SK-N-MC (cell line): ENCODE results near the gene CACNG4.

ENCODE experiments used
- EZH2 ChIP-seq: fragments of 200-600 bp; sonication (generic); IDR thresholded peaks from one replicate; pipeline ENCODE4 v1.6.1; 2017; ENCODE audit warnings: antibody characterized with exemption
- FOXP2 ChIP-seq: optimal IDR thresholded peaks from 2 replicates; pipeline ENCODE3; 2011; ENCODE audit warnings: mild to moderate bottlenecking, moderate library complexity; ENCODE audit not compliant: insufficient read depth; ENCODE audit errors: extremely low read length, control extremely low read depth
- POLR2AphosphoS5 ChIP-seq: IDR thresholded peaks from 2 replicates; pipeline ENCODE4 v1.6.1; 2012; ENCODE audit warnings: mild to moderate bottlenecking, low read depth, low read length, borderline replicate concordance

DNA sequence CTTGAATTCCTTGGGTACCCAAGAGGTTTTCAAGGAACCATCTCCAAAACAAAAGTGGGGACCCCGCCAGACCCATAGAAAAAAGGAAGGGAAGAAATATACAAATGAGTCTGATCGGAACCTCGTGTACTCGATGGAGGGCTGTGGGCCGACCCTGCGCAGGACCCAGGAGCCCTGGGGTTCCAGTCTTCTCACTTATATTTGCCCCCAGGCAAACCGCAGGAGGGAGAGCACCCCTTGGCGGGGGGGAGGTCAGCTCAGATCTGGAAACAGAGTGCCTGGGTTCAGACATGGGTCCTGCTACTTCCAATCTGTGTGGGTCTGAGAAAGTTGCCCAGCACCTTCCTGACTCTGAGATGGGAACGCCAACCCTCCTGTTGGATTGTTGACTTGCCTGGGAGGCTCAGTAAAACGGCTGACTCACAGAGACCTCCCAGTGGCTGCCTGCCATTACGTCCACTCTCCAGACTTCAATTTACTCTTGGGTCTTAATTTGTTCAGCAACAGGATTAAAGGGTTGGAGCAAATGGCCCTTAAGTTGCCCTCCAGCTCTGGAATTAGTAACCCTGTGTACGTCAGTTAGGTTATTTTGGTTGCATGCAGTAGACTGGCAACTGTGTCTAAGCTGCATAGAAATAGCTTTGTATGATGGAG, 24.9 kb upstream of the CACNG4 start:
- TF ChIP-seq POLR2AphosphoS5 (no peak), EZH2 (no peak), FOXP2 (no peak)
